DMS53 (cell line): ENCODE measurements around the gene EXD2.
"Not testable (repeated sequence)": the region's sequence is repeated elsewhere in the genome, so short reads cannot be mapped to it uniquely, and the experiment has no call there.

ENCODE experiments used
- DNase-seq: peaks from one replicate; lab custom pipeline; 2025; lab: John Stamatoyannopoulos, UW

EXD2 gene

DNA sequence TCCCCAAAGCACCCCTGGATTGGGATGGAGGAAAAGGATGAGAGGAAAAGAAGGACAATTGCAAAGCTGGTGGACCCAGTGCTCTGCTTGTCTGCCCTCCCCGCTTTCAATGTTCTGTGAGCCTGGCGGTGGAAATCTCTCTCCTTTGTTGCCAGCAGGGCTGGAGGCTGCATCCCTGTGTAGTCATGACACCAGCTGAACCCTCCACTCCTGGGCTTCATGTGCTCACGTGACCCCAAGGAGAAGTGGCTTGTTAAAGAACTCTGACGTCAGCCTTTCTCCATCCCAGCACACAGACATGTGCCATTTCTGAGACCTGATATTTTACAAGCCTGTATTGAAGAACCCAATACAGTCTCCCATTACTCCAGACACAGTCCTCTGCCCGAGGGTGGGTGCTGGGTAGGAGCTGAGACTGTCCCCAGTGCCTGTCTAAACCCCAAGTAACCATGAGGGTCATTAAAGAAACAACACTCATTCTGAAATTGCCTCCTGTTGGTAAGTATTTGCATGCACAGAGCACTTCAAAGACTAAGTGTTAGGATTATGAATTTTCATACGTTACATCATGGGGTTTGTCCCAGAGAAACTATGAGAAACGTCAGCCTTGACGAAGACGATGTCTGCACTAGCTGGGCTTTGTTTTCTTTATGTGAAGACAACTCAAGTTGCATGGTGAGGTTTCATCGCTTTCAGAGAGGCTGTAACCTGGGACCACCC lies 90.3 kb downstream of the EXD2 start:
- DNase-seq, result peak; percentile 93

DNA sequence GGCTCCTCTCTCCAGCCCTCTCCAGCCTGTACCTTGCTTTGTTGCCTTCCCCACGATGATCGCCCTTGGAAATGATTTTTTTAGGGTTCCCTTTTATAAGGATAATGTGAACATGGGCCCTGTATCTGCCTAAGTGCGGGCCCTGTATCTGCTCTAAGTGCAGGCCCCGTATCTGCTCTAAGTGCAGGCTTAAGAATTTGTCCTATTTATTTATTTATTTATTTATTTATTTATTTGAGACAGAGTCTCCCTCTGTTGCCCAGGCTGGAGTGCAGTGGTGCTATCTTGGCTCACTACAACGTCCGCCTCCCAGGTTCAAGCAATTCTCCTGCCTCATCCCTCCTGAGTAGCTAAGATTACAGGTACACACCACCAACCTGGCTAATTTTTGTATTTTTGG lies 91.2 kb downstream of the EXD2 start:
- no peak for DNase-seq

- DNase-seq, result no peak
Measured at GRCh38 chr14:69284170-69284569, 92.9 kb downstream of the EXD2 start.

- DNase-seq, result no peak
Measured at GRCh38 chr14:69285661-69286255, 94.5 kb downstream of the EXD2 start.

DNA sequence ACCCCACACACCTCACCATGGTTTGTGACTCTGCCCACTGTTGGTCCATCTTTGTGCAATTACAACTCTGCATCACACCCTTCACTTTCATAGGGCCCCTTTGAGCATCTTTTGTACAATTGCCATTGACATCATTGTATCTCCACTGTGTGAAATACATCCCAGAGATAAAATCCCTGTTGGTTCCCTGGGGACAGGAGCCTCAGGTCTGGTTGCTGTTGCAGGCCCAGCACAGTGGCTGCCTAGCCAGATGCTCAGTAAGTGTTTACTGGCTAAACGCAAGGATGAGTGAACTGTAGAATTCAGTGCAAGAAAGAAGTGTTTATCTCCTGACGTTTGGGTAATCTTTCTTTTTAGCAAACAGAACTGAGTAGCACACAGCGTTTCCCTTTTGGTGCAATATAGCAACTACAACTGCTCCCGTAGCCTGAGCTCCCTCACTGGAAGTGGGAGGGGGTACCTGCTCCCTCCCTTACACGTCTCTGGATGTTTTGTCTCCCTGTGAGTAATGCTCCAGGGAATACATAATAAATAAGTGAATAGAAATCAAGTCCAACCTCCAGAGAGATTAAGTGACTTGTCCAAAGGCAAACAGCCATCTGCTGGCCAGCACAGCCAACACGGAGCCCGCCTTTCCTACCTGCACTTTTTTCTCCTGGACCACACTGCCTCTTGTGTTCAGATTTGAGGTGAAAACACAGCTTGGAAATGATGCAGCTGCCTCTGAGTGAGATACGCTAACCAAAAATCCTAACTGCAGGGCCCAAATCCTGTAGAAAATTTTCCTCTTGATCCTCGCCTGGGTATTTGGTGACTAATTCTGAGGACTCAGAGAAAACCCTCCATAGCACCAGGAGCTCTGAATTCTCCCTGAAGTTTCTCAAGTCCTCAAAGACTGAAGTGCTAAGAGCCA lies 96.1 kb downstream of the EXD2 start:
- DNase-seq, result no peak

DNA sequence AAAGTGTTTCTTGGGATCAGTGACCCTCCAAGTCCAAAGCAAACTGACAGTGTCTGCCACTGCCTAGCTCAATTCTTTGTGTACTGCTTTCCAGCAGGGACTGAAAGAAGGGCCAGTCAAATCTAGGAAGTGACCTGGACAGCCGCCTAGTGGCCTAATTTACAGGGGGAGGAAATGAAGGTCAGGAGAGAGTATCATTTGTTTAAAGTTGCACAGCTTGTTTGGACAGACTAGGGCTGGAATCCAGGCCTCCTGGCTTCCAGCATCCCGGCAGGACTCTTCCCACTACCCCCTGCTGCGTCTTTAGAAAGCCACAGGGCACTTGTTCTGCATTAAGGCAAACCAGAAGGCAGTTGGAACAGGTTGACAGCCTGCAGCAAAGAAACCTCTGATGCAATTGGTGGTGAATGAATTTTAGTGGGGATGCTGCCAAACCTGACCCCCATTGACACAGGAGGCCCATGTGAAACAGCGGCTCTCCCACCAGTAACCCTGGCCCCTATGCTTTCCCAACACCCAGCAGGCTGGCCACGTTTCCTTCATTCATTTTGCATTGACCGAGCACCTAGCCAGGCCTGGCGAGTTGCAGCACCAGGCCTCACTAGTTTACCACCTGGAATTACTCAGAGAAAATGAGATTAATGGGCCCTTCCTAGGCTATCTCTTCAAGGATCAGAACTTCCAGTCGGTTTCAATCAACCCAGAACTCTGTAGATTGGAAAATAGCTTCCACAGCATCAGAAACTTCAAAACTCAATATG lies 96.9 kb downstream of the EXD2 start:
- DNase-seq, result peak; percentile 24

- DNase-seq, result no peak
Measured at GRCh38 chr14:69288956-69289705, 97.8 kb downstream of the EXD2 start.

DNA sequence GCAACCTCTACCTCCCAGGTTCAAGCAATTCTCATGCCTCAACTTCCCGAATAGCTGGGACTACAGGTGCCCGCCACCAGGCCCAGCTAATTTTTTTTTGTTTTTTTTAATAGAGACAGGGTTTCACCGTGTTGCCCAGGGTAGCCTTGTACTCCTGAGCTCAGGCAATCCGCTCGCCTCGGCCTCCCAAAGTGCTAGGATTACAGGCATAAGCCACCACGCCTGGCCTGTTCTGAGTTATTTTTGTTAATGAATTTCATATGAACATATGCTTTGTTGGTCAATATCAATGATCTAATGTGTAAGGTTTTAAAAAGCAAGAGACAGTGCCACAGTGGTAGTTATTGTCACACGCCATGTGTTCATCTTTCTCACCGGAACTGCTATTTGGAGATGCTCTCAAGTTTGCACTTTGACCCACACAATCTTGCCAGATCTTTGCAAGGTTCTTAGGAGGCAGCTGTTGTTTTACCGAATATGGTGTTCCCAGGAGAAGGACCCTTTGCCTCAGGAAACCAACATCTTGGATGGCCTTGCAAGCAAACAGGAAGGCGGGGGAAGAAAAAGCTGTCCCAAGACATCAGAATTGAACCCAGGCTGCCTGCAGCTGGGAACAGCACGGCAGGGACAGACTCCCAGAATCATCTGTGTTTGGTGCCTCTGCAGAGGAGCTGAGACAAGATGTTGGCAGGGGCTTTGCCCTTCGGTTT lies 98.7 kb downstream of the EXD2 start:
- DNase-seq, result no peak

DNA sequence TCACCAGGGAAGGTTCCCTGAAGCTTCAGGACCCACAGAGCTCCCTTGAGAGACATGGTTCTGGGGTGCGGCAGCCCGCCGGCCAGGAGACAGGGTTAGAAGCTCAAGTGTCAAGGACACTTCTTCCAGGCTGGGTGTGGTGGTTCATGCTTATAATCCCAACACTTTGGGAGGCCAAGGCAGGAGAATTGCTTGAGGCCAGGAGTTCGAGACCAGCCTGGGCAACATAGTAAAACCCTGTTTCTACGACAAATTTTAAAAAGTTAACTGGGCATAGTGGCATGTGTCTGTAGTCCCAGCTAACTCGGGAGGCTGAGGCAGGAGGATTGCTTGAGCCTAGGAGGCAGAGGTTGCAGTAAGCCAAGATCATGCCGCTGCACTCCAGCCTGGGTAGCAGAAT lies 99.6 kb downstream of the EXD2 start:
- not testable (repeated sequence) for DNase-seq

GRCh38 chr14:69291396-69291795 lies 100.1 kb downstream of the EXD2 start:
- no peak for DNase-seq

DNA sequence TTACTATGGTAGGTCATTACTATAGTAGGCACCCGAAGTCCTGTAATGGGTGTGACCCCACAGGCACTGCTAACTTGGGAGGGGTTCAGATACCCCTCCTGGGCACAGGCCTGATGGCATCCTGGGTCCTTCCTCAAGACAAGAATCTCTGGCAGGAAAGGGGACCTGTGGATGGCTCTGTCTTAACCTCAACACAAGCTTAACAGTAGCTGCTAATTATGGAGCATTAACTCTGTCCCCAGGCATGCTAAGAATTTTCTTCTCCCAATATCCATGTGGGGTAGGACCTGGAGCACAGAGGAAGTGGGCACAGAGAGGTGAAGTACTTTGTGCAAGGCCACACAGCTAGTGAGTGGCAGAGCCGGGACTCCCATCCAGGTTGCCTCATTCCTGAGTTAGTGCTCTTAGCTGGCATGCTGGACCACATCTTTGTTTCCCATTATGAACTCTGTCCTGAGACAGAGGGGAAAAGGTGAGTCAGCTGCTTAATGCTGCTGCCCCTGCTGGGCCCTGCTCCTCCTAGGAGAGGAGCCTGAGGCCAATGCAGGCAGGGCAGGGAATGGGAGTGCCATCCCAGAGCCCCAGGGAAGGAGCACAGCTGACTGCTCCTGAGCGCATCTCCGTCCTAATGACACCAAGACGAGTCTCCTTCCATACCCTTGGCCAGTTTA lies 100.7 kb downstream of the EXD2 start:
- DNase-seq, result no peak
